ENCODE results near the gene DLGAP4. TPM values are rescaled to one million over a fixed set of nuclear protein-coding genes. Genes with fewer than 3 reads are reported as not detected.
A peak's percentile ranks its signal among the peaks of the same experiment; 100 is the strongest.
"Not testable (repeated sequence)": the region's sequence is repeated elsewhere in the genome, so short reads cannot be mapped to it uniquely, and the experiment has no call there.

The DLGAP4 gene
- total RNA-seq, 3 donors from 2014 or later = 22.0 to 26.9 (median 24.0) TPM

- Histone ChIP-seq H3K27ac (peak overlapping the region in 1 of 2 donors; percentile 42), H3K4me3 (no peak overlapping the region), H3K27me3 (no peaks in the 10 kb centered on the region), H3K9me3 (no peaks in the 10 kb centered on the region), H3K36me3 (no peaks in the 10 kb centered on the region), H3K4me1 (peaks cover 19 to 59% of the 10 kb centered on the region in 2 donors)
- DNase-seq (ENCODE audit: low spot score in 2 of 2) = no peak
- intact Hi-C loops (cut with DNase I; ENCODE audit: low total_unique reads) = no loop called here
- TF ChIP-seq POLR2AphosphoS5 (IDR thresholded peaks at IDR 0.05) (no peak), POLR2A (IDR thresholded peaks at IDR 0.05) (no peak), CTCF (IDR thresholded peaks at IDR 0.05) (no peak)
Measured at GRCh38 chr20:36469973-36470372, 163.8 kb downstream of the DLGAP4 start.

DNA sequence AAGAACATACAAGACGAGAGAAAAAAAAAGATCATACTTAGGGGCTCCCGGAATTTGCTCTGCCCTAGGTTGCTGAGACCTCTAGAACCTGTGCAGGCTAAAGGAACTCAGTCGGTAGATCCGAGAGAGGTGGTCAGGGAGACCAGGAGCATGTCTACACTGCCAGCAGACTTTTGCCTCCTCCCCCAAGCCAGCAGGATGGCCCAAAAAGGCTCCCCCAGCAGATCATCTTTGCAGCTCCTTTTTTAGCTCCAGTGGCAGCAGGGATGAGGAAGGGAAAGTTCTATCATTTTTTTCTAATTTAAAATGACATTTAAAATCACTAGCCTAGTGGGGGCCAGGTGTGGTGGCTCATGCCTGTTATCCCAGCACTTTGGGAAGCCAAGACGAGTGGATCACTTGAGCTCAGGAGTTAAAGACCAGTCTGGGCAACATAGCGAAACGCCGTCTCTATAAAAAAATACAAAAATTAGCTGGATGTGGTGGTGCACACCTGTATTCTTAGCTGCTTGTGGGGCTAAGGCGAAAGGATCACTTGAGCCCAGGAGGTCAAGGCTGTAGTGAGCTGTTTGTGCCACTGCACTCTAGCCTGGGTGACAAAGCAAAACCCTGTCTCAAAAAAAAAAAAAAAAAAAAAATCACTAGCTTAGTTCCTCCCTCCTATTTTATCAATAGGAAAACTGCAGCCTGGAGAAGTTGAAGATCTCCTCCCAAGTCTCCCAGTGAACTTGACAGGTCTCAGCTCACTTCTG, 165.9 kb downstream of the DLGAP4 start:
- H3K27ac ChIP-seq = peak overlapping the region; percentile 83 to 91
- H3K27me3 ChIP-seq = no peaks in the 10 kb centered on the region
- no peak for DNase-seq (ENCODE audit: low spot score in 2 of 2)
- H3K36me3 ChIP-seq = no peaks in the 10 kb centered on the region
- H3K4me3 ChIP-seq = peak overlapping the region in 1 of 3 donors; percentile 37
- no peak for TF ChIP-seq POLR2A (IDR thresholded peaks at IDR 0.05)
- no peak for TF ChIP-seq POLR2AphosphoS5 (IDR thresholded peaks at IDR 0.05)
- no peak for TF ChIP-seq CTCF (IDR thresholded peaks at IDR 0.05)
- intact Hi-C loops (cut with DNase I; ENCODE audit: low total_unique reads) = no loop called here
- no peaks in the 10 kb centered on the region for H3K9me3 ChIP-seq
- H3K4me1 ChIP-seq = peaks cover 14 to 44% of the 10 kb centered on the region in 2 donors

- intact Hi-C loops (cut with DNase I; ENCODE audit: low total_unique reads) = no loop called here
- H3K36me3 ChIP-seq = no peaks in the 10 kb centered on the region
- TF ChIP-seq POLR2A (IDR thresholded peaks at IDR 0.05) = no peak
- TF ChIP-seq CTCF (IDR thresholded peaks at IDR 0.05) = no peak
- TF ChIP-seq POLR2AphosphoS5 (IDR thresholded peaks at IDR 0.05) = peak in 1 of 3 donors; percentile 27
- peak overlapping the region; percentile 83 to 91 for H3K27ac ChIP-seq
- no peaks in the 10 kb centered on the region for H3K9me3 ChIP-seq
- no peaks in the 10 kb centered on the region for H3K27me3 ChIP-seq
- peak; percentile 80 to 81 for DNase-seq (ENCODE audit: low spot score in 2 of 2)
- peak overlapping the region; percentile 21 to 54 (median 37) for H3K4me3 ChIP-seq
- H3K4me1 ChIP-seq = peaks cover 11 to 38% of the 10 kb centered on the region in 2 donors
Measured at GRCh38 chr20:36472637-36473090, 166.5 kb downstream of the DLGAP4 start.

DNA sequence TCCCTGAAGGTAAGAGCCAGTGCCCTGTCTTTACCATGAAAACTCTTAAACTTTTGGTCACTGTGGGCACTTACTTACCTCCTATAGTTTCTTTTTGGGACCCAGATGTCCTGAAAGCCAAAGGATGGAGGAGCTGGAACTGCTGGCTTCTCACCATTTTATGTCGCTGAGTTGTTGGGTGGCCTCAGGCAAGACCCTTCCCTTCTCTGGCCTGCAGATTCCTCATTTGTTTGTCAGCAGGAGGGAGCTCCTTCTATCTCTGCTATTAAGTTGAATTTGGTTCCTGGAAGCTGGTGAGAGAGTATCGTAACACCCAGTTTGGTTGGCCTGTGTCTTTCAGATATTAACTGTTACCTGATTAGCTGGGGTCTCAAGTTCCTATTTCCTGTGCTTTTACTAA, 167.0 kb downstream of the DLGAP4 start:
- DNase-seq (ENCODE audit: low spot score in 2 of 2) = no peak
- peak overlapping the region in 2 of 3 donors; percentile 37 to 54 for H3K4me3 ChIP-seq
- no peaks in the 10 kb centered on the region for H3K36me3 ChIP-seq
- intact Hi-C loops (cut with DNase I; ENCODE audit: low total_unique reads) = no loop called here
- H3K9me3 ChIP-seq = no peaks in the 10 kb centered on the region
- H3K27me3 ChIP-seq = no peaks in the 10 kb centered on the region
- TF ChIP-seq CTCF (IDR thresholded peaks at IDR 0.05) (no peak), POLR2AphosphoS5 (IDR thresholded peaks at IDR 0.05) (no peak), POLR2A (IDR thresholded peaks at IDR 0.05) (no peak)
- H3K4me1 ChIP-seq = peaks cover 11 to 33% of the 10 kb centered on the region in 2 donors
- H3K27ac ChIP-seq = peak overlapping the region; percentile 83 to 91

DNA sequence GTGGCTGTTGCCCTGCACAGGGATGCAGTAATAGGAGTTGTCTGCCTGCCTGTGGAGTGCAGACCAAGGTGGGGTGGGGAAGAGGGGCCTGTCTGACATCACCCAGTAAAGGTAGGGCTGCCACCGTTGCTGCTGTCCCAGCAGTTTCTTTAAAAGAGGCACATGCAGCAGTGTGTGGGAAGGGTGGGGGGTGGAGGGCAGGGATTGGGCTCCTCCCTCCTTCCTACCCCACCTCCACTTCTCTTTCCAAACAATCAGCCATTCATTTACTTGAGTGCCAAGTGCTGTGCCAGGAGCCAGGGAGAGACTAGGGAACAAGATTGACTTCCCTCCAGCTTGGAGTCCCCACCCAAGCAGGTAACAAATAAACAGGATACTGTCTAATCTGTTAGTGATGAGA, 168.4 kb downstream of the DLGAP4 start:
- intact Hi-C loops (cut with DNase I; ENCODE audit: low total_unique reads) = no loop called here
- H3K36me3 ChIP-seq = no peaks in the 10 kb centered on the region
- no peak overlapping the region for H3K4me3 ChIP-seq
- no peak for DNase-seq (ENCODE audit: low spot score in 2 of 2)
- no peaks in the 10 kb centered on the region for H3K9me3 ChIP-seq
- TF ChIP-seq CTCF (IDR thresholded peaks at IDR 0.05) = no peak
- TF ChIP-seq POLR2AphosphoS5 (IDR thresholded peaks at IDR 0.05) = no peak
- no peak for TF ChIP-seq POLR2A (IDR thresholded peaks at IDR 0.05)
- peak overlapping the region; percentile 83 to 91 for H3K27ac ChIP-seq
- peaks cover 6 to 22% of the 10 kb centered on the region in 2 donors for H3K4me1 ChIP-seq
- H3K27me3 ChIP-seq = no peaks in the 10 kb centered on the region

GRCh38 chr20:36475054-36475453, 168.9 kb downstream of the DLGAP4 start:
- H3K27me3 ChIP-seq; intact Hi-C loops (cut with DNase I; ENCODE audit: low total_unique reads); DNase-seq (ENCODE audit: low spot score in 2 of 2); H3K9me3 ChIP-seq; H3K36me3 ChIP-seq; H3K4me3 ChIP-seq: not testable (repeated sequence)
- peaks cover 6 to 22% of the 10 kb centered on the region in 2 donors for H3K4me1 ChIP-seq
- H3K27ac ChIP-seq = peak overlapping the region; percentile 83 to 91

All from breast epithelium (tissue), 4 donors.